Measurements from ENCODE around the gene CTXND1.

CTXND1 gene

DNA sequence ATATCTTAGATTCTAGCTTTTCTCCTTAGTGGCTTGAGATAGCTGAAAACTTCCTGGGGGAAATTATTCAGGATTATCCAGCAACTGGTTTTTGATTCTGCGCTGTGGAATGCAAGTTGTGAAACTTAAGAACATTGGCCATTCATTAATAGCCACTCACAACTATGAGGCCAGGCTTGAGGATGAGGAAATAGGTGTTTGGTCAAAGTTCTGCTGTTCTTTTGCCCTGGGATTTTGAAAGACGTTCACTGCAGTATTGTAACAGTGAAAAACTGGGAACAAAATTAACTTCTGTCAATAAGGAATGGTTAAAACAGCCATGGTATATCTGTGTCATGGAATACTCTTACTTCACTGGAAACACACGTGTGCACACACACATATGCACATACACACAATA is 44.1 kb downstream of the CTXND1 start:
- DNase-seq: no peak

DNA sequence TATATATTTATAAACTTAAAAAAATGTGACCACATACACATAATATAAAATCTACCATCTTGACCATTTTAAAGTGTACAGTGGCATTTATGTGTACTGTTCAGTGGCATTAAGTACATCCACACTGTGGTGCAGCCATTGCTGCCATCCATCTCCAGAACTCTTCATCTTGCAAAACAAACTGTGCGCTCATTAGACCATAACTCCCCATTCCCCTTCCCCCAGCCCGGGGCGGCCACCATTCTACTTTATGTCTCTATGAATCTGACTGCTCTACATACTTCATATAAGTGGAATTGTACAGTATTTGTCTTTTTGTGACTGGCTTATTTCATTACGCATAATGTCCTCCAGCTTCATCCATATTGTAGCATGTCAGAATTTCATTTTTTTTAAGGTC is 47.8 kb downstream of the CTXND1 start:
- DNase-seq: no peak

DNA sequence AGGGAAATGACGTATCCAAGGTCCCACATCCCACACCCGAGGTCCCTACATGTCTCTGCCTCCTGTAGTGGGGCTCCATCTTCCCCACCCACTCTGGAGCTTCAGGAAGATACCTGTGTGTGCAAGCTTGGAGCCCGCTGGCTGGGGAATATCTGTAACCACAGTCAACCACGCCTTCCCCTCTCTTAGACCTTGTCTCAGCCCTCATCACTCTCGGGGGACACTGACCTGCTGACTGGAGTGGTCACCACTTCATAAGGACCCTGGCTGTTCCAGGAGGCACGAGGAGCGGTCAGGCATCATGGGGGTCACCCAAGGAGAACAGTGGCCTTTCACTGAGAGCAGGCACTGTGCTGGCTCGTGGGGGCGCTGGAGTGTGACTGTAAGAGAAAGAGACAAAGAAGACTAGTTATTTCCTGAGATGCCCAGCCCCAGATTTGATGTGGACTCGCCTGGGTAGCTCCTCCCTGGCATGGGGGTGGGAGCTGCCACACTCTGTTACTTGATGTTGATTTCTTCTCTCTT is 48.6 kb downstream of the CTXND1 start:
- DNase-seq: no peak

DNA sequence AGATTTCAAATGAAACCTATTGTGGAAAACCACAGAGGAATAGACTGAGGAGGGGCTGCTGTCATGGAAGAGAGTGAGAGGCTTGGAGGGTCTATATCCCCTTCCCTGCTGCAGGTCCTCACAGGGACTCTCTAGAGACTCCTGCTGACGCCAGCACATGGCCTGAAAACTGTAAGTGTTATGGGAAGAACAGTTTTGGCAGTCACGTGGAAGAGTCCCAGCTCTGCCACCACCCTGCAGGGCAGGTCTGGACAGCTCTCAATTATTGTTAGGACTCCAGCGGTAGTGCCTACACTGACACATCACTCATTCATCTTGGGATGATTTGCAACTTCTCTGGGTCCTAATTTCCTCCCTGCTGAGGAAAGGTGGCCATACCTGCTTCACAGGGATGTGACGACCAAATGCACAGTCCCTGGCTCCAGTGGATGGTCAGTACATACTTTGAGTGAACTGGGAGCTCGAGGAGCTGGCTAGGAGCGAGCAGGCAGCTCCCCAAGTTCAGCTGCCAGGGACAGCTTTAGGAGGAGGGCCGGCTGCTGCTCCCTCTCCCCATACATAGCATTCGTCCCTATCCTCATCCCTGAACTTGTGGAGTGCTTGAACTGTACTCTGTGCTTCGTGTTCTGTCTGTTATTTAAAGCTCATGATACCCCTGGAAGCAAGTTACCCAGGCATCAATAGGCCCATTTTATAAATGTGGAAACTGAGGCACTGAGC is 49.2 kb downstream of the CTXND1 start:
- no peak for DNase-seq

DNA sequence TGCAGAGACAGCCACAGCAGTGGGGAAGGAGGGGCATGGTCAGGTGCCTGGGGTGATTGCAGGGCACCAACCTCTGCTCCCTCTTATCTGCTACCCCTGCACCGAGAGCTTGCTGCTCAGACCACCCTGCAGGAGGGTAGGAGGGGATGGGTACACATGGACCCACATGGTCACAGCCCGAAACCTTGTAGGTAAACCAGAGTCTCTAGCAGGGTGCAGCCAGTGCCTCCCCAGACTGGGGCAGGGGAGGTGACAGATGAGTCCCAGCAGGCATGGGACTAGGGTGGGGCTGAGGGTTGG is 50.0 kb downstream of the CTXND1 start:
- no peak for DNase-seq

DNA sequence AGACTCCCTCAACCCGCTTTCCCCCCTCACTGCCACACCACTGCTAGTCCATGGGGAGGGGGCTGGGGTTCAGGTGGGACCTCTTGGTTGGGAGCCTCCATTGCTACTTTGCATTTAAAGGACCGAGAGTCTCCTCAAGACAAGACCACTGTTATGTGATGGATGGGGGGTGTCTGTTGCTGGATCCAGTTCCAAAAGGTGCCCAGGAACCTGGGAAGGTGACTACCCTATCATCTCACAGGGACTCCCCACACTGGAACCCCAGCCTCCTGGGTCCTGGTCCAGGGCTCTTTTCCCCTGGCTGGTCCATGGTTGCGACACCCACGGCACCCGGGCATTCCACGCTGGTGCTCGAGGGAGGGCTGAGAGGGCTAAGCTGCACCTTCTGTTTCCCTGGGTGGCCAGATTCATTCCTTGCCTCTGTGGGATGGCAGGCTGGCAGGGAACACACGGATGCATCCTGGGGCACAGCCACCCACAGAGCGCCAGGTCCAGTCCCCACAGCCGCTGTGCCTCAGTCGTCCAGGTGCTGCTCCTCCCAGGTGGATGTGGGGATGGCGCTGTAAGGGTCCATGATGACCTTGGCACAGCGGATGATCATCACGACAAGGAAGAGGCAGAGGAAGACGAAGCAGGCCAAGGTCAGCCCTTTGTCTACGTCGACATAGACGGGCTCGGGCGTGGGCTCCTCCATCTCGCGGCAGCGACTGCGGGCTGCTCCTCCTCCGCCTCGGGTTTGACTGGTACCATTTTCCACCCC is 50.6 kb downstream of the CTXND1 start:
- DNase-seq: no peak

DNA sequence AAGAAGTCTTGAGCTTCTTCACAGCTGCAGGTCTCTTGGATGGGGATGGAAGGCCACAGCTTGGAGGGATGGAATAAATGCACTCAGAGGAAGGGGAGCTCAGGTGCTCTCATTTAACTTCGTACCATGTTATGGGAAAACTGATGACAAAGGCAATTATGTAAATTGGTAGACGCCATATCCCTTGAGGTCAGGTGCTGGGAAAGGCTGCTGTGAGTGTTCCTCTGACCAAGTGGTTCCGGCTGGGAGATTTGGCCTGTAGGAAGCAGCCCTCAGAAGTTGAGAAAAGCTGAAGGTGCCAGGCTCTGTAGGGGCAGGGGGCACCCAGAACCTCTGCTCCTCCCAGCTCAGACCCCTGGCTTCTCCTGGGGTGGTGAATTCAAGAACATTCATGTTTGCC is 52.1 kb downstream of the CTXND1 start:
- no peak for DNase-seq

DNA sequence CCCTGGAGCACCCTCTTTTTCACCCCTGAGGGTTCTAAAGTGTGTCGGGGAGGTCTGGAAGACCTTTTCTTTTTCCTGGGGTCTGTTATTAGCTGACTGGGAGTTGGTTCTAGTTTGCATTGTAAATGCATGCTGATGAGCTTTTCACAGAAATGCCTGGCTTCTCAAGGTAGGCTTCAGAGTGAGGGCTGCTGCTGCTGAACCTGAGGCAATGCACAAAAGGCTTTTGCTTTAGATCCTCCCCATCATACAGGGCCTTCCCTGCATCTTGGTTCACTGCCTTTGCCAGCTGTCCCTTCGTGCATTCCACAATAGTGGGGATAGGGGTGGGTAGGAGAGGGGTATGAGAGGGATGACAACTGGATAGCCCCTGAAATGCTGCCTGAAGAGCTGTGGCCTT is 52.6 kb downstream of the CTXND1 start:
- no peak for DNase-seq

DNA sequence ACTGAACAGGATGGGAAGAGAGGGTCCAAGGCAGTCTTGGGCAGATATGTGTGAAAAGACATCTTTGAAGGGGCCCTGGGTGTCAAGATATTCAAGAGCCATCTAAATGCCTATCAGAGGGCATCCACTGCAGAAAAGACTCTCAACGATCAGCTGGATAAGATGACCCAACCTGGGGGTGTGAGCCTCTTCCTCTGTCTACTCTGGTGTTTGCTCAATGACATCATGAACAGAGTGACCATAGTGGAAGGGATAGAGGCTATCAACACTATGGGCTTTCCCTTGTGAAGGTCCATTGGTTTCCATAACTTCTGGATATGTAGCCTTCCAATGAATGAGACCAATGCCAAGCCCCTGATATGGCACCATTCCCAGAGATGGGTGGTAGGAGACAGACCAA is 57.1 kb downstream of the CTXND1 start:
- no peak for DNase-seq

DNA sequence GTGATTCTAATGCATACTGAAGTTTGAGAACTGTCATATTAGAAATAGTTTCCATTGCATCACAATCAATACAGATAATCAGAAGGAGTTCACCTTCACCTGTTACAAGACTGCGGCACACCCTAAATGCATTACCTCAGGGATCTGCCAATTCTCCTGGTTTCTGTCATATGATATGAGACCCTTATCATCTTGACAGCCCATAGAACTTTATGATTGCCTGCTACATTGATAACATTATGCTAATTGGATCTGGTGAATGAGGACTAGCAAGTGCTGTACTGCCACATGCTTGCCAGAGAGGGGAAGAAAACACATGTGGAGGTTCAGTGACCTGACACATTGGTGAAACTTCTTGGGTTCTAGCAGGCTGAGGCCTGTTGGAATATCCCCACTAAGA is 57.8 kb downstream of the CTXND1 start:
- no peak for DNase-seq

DNA sequence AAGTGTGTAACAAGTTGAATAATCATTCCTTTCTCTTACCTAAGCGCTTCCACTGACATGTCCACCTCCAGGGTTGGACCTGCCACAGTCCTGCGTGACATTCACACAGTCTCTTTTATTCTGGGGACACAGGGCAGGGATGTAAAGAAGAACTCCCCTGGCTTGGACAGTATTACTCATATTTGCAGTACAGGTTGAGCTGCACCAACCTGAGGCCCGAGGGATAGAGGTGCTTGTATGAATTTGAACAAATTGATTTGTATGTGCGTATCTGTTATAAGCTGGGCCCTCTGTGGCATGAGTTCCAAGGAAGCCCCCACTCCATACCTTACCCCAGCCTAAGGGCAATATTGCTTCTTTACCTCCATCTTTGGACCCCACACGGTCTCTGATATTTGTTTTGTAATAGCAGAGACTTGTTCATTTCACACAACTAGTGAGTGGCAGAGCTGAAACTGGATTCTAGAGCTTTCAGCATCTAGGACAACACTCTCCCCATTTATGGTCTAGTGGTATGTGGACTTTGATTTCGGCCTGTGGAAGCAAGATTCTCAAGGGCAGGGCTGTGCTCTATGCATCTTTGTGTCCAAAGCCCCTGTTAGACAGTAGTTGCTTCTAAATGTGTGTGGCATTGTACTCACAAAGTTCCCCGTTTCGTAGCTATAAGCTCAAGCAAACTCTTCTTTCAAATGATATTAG is 60.0 kb downstream of the CTXND1 start:
- no peak for DNase-seq

DNA sequence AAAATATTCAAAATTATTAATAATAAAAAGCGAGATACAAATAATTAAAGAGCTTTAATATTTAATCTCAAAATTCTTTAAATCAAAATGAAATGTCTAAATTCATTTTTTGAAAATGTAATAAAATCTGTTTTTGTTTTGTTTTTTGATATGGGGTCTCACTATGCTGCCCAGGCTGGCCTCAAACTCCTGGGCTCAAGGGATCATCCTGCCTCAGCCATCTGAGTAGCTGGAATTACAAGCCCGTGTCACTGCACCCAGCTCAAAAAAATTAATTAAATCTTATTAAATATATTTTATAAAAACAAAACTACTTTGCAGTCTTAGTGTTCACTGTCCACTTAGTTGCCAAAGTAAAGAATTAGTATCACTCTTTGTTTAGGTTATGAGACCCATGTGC is 60.8 kb downstream of the CTXND1 start:
- DNase-seq: no peak

DNA sequence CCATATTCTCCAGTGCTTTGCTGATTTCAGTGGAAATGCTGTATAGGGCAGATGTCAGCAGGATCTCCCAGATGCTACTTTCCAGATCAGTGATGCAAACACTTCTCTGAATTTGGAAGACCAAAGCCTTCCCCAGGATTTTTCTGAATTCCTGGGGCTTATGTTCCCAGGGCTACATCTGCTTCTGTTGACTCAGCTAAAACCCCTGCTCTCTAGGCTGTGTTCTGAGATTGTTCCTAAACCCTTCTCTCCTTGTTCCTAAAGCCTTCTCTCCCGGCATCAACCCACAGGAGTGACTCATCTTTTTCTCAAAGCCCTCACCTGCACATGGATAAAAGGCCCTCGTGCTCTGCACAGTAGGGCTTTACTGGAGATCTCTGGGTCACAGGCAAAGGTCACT is 63.8 kb downstream of the CTXND1 start:
- no peak for DNase-seq

DNA sequence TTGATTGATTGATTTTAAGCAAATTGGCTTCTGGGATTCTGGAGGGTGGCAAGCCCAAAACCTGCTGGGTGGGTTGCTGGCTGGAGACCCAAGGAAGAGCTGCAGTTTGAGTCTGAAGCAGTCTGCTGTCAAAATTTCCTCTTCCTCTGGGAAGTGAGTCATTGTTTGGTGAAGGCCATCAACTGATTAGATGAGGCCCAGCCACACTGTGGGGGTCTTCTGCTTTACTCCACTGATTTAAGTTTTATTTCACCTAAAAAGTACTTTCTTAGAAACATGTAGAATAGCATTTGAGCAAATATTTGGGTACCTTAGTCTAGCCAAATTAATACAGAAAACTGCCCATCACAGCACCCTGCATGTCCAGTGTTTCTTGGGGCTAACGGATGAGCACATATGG is 65.4 kb downstream of the CTXND1 start:
- no peak for DNase-seq

DNA sequence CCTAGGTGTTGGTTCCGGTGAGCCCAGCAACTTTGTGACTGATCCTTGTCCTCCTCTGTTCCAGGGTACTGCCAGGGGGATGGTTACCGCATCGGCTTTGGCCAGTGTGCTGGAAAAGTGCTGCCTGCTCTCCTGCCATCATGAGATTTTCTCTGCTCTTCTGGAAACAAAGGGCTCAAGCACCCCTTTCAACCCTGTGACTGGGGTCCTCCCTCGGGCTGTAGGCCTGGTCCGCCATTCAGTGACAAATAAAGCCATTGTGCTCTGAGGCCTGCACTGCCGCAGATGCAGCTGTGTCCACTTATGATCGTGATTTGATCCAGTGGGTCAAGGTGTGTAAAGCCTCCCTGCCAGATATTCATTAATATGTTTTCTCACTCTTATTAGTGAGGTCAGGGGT is 65.9 kb downstream of the CTXND1 start:
- no peak for DNase-seq

DNA sequence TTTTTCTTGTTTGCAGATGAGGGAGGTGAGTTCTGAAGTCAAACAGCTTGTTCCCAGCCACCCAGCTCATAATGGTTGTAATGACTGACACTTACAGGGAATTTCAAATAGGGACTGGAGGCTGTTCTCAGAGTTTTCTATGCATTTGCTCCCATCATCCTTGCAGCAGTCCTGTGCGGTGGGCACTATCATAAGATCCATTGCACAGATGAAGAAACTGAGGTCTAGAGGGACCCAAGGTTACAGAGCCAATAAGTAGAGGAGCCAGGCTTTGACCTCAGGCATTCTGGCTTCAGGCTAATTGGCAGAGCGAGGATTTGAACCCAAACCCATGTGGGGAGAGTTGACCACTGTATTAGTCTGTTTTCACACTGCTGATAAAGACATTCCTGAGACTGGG is 66.9 kb downstream of the CTXND1 start:
- DNase-seq: no peak

DNA sequence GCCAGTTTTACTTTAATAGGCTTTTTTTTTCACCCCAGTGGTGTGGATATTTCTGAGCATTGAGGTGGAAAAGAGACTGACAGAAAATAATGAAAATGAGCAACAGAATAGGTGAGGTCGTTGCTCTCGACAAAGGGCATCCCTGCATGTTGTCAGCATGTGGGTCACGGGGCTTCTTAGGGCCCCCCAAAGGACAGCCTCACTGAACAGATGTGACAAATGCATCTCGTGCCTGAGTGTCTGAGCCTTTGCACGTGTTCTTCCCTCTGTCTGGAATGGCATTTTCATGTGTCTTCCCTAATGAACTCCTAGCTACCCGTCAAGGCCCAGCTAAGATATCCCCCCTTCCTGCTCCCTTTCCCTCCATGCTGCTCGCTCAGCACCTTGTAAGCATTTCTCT is 67.5 kb downstream of the CTXND1 start:
- DNase-seq: no peak

DNA sequence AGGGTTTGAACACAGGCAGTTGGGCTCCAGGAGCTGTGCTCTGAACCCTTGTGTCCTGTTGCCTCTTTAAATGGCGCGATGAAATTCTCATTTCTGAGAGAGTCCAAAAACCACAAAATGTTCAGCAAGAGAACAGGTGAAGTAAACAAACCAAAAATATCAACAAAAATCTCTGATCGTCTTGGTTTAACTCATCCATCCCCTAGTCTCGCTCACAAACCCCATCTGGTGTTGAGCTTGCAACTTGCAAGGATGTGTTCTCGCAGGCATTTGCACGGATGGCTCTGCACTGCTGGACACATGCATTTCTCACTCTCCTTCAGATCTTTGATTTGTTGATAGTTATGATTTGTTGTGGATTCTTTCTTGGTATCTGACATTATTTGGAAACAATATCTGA is 68.1 kb downstream of the CTXND1 start:
- no peak for DNase-seq

DNA sequence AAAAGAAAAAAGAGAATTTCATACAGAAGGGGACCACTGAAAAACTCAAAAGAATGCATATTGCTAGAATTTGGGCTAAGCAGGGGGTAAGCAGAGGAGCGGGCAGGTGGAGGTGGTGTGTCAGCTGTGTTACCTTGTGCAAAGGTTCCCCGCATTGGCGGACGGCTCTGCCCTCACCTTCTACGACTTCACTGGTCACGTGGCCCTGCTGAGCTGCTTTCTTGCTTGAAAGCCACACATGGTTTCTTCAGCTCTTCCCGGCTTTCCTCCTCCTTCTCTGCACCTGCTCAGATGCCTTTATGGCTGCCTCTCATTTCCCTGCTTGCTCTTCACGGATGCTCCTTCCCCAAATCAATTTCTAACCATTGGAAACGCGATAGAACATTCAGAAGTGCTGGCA is 68.7 kb downstream of the CTXND1 start:
- DNase-seq: no peak

DNA sequence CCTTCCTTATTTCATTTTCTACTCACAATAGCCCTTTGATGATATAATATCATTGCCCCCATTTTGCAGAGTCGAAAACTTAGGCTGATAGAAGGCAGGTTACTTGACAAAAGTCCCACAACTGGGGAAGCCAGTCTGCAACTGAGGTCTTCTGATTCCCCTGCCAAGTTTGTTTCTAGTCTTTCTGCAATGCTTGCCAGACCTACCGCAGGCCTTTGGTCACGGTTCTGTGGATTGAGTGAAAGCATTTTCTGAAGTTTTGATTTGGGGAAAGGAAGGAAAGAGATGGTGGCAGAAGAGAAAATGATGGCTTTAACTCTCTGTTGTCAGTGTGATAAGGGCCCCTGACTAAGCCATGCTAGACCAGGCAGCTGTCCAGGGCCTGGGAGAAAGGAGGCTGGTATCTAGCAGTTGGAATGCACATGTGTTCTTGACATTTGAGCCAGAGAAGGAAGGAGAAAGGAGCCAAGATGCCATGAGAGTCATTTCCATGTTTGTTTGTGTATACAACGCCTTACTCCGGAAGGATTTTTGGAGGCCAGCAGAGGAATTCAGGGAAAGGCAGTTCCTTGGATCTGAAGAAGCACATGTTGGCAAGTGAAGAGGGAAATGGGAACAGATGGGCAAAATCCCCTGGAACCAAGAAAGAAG is 69.3 kb downstream of the CTXND1 start:
- DNase-seq: no peak

DNA sequence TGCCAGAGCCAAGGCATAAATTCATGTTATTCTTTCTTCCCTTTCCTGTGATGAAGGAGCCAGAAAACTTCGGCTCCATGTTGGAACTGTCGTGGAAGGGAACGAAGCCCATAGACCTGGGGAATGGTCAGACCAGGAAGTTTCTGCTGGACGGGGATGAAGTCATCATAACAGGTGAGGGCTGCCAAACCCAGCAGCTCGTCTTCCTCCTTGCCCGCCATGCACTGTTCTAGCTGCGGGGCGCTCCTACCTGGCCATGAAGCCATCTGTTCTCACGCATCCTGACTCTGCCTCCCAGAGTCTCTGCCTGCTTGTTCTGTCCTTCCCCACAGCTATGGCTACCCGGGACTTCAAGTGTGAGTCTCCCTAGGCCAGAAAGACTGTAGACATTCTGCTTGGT is 71.0 kb downstream of the CTXND1 start:
- no peak for DNase-seq

DNA sequence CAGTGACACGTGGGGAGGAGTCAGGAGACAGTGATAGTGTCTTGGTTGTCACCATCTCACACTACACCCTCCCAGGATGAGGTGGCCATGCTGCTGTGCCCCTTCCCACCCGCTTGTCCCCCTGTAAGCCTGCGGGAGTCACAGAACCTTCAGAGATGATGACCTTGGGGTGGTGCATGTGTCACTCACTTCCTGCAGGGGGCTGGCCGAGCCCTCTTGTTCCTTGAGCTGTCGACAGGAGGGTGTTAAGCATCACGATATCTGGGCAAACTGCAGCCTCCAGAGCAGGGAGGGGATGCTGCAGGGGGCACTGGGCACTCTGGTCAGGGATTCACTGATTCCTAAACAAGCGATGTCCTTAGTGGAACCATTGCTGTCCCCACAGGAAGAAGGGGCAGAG is 71.5 kb downstream of the CTXND1 start:
- no peak for DNase-seq

DNA sequence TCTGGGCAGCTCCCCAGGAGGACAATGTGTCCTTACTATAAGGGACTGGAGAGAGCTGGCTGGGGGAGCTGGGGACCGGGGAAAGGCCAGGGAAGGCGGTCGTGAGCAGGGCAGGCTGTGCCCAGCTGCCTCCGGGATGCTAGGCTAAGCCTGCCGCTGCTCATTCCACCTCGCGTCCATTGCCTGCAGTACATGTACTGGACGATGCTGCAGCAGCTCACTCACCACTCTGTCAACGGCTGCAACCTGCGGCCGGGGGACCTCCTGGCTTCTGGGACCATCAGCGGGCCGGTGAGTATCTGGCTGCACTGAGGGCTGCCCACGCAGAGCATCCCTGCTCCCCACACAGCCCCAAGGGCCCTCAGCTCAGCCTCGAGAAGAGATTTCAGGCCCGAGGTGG is 72.1 kb downstream of the CTXND1 start:
- no peak for DNase-seq
